GM18907 (cell line): ENCODE data around the gene PCGF5.
"Not testable (repeated sequence)": the region's sequence is repeated elsewhere in the genome, so short reads cannot be mapped to it uniquely, and the experiment has no call there.

Source experiments
- ATAC-seq: cut with Tn5 transposase; IDR thresholded peaks from one replicate; pipeline ENCODE4 v1.9.1; 2021; ENCODE audit warnings: mild to moderate bottlenecking, moderate library complexity; ENCODE audit not compliant: unreplicated experiment

The PCGF5 gene

DNA sequence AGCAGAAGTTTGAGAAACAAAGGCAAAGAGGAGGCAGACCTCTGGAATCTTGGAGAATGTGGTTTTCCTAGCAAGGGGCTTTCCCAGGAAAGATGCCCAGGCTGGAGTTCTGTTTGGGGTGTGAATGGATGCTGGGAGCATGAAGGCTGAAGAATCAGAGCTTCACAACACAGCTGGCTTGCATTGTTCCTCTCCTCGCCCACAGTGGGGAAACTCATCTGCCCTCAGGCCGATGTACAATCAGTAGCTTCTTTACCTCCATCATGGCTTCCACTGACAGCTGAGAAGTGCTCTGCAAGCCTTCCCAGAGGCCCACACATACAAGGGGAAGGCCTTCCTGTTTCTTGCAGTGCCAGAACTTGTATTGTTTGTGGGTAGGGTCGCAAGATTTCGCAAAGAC is 98.9 kb downstream of the PCGF5 start:
- no peak for ATAC-seq

DNA sequence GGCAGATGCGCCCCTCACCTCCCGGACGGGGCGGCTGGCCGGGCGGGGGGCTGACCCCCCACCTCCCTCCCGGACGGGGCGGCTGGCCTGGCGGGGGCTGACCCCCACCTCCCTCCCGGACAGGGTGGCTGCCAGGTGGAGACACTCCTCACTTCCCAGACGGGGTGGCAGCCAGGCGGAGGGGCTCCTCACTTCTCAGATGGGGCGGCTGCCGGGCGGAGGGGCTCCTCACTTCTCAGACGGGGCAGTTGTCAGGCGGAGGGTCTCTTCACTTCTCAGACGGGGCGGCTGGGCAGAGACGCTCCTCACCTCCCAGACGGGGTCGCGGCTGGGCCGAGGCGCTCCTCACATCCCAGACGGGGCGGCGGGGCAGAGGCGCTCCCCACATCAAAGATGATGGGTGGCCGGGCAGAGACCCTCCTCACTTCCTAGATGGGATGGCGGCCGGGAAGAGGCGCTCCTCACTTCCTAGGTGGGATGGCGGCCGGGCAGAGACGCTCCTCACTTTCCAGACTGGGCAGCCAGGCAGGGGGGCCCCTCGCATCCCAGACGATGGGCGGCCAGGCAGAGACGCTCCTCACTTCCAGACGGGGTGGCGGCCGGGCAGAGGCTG is 102.9 kb downstream of the PCGF5 start:
- not testable (repeated sequence) for ATAC-seq

DNA sequence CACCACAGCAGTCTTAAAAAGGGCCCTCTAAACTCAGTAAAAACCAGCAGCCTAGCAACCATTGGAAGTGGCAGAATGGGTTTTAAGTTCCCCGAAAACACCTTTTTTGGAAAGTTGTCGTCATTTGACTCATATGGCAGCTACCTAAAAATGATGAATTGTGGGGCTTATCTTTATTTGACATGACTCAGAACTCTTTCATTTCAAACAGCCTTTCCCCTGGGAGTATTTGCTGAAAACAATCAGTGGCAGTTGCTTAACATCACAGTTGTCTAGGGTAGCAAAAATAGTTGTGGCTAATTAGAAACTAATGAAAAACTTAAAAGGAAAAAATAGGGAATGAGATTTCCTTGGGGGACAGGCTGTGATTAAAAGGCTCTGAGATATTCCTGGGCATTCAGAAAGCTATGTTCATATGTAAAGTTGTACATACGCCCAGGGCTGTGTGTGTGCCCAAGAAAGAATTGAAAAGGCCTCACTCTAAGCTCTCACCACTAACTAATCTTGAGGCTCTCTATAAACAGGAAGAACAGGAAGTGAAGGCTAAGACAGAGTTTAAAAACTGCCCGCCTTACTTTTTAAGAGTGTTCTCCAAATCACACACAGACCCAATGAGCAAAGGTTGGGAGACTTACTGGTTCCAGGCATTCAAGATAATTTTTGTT is 108.0 kb downstream of the PCGF5 start:
- ATAC-seq = no peak
